ENCODE results near the gene DPP4. TPM values are rescaled to one million over a fixed set of nuclear protein-coding genes. Genes with fewer than 3 reads are reported as not detected.

DPP4 gene
- total and polyA plus RNA-seq, 2 of the 13 experiments (the other 11 are each of a cell fraction or from before 2014, with no cell fraction given), result 39.4 to 109 TPM

GRCh38 chr2:162086904-162087303 is 12.9 kb upstream of the DPP4 start:
- Histone ChIP-seq H3K27ac (ENCODE audit: extremely low read length, insufficient read depth, low read length) (no peak overlapping the region), H3K9me3 (ENCODE audit: low read length) (no peaks in the 10 kb centered on the region), H3K9ac (ENCODE audit: insufficient read depth, low read depth, low read length) (no peak overlapping the region), H4K20me1 (ENCODE audit: insufficient read depth, low read length) (no peaks in the 10 kb centered on the region), H3K79me2 (ENCODE audit: insufficient read depth, low read length) (no peaks in the 10 kb centered on the region), H3K36me3 (replicated peaks in 1 of 2; ENCODE audit: control insufficient read depth in 1 of 2, insufficient read depth in 2 of 2, low read length in 2 of 2) (no peaks in the 10 kb centered on the region), H3K4me1 (ENCODE audit: insufficient read depth, low read length) (peaks cover 65% of the 10 kb centered on the region), H3K4me3 (replicated peaks in 1 of 3; ENCODE audit: insufficient read depth in 1 of 3, low read depth in 2 of 3, low read length in 3 of 3) (no peak overlapping the region), H2AFZ (ENCODE audit: low read length) (no peak overlapping the region), H3K27me3 (ENCODE audit: control insufficient read depth in 1 of 2, insufficient read depth in 2 of 2, low read length in 2 of 2) (no peaks in the 10 kb centered on the region), H3K4me2 (ENCODE audit: low read depth, low read length) (no peak overlapping the region)
- ATAC-seq (no peak), DNase-seq (ENCODE audit: low spot score) (no peak), FAIRE-seq (no peak)
- 93% methylated on average over 2 of the region's 2 CpGs for WGBS (ENCODE audit: low lambda C conversion rate)
- ChIA-PET CTCF (ENCODE audit: low intra/inter-chr PET ratio, low total read pairs) (no interaction called here), POLR2A (no interaction called here)
- no peak for TF ChIP-seq ZBTB37 (CRISPR knock-in tag; IDR thresholded peaks at IDR 0.05)
- no peak for TF ChIP-seq ELK4 (CRISPR knock-in tag; IDR thresholded peaks at IDR 0.05; ENCODE audit: borderline replicate concordance)
- no peak for TF ChIP-seq ZNF280B (CRISPR knock-in tag; IDR thresholded peaks at IDR 0.05; ENCODE audit: borderline replicate concordance)
- no peak for TF ChIP-seq ZNF431 (CRISPR knock-in tag; IDR thresholded peaks at IDR 0.05; ENCODE audit: borderline replicate concordance, low read depth)
- no TSS peak for BruUV-seq (replicated peaks)
- intact Hi-C loops (cut with micrococcal nuclease; ENCODE audit: unreplicated experiment) (no loop called here), in situ Hi-C loops (cut with HindIII; ENCODE audit: extremely low pct_ligation_motif_present, low pct_unique_long_range_greater_than_20kb) (no loop called here)
